DMS114 treated with DMSO at 0.1 percent for 48 hours (cell line): ENCODE data around the gene ATP9B.

ENCODE experiments used
- DNase-seq: peaks from one replicate; lab custom pipeline; 2025; ENCODE audit not compliant: unreplicated experiment; lab: John Stamatoyannopoulos, UW

Gene ATP9B

DNA sequence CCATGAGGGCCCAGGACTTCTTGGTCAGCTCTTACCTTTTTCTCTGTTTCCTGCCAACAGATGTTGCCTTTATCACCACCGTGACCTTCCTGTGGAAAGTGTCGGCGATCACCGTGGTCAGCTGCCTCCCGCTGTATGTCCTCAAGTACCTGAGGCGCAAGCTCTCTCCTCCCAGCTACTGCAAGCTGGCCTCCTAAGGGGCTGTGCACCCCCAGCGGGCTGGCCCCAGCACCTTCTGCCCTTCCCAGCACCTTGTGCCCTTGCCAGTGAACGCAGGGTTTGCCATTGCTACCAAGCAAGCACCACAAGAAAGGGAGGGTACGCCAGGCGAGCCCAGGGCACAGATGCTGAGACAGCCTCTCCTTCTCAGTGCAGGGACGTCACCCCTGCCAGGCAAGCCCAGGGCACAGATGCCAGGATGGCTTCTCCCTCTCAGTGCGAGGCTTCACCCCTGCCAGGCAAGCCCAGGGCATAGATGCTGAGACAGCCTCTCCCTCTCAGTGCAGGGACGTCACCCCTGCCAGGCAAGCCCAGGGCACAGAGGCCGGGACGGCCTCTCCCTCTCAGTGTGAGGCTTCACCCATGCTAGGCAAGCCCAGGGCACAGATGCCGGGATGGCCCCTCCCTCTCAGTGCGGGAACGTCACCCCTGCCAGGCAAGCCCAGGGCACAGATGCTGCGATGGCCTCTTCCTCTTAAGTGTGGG, 308.1 kb downstream of the ATP9B start:
- DNase-seq = no peak

DNA sequence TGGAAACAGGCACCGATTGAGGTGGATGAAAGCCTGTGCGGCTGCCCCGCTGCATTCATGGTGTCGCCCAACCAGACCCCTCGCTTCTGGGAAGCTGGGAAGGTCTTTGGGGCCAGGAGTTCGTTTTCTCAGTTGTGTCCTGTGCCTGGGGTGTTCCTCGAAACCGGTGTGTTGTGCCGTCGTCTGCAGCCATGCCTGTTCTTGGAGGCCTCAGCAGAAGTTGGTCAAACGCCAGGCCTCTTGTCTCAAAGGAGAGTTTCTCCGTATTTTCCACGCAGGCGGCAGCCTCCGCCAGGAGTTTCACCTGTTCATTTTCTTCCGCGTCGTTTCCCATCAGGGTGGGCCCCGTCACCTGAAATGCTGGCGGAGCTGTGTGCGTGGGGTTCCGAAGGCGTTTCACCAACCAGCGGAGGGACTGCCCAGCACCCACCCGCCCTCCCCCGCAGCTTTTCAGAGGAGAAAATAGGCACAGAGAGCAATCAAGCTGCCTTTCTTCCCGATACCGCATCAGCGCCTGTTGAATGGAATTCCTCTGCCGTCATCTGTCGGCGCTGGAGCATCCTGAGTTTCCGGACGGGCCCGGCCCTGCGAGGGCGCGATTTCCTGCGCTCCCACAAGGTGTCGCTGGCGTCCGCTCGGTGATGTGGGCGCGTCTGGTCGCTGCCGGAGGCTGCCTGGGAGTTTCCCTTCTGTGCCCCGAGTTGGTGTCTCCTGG, 309.5 kb downstream of the ATP9B start:
- DNase-seq = no peak

DNA sequence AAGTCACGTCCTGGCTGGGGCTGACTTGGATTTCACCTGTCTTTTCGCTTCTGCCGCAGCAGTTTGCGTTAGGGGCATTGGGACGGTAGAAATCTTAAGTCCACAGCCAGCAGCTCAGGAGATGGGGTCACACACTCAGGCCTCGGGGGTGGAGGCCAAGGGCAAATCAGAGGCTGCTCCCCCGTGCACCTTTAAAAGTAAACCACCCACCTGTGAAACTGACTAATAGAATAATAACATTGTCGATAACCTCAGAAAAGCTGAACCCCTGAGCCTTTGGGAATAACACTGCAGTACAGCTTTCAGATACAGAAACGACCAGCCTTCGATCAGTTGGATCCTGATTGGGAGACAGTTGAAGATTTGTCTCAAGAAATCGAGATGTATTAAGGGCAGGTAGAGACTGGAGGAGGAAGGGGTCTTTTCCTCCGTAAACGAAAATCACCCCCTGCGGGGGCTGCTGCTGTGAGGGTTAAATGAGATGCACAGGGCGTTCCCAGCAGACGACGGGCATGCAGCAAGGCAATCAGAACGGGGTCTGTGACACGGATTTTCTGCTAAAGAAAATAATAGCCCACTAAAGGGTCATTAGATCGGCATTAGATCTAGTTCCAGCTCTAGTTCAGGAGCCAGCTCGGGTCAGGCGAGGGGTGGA, 310.2 kb downstream of the ATP9B start:
- no peak for DNase-seq

DNA sequence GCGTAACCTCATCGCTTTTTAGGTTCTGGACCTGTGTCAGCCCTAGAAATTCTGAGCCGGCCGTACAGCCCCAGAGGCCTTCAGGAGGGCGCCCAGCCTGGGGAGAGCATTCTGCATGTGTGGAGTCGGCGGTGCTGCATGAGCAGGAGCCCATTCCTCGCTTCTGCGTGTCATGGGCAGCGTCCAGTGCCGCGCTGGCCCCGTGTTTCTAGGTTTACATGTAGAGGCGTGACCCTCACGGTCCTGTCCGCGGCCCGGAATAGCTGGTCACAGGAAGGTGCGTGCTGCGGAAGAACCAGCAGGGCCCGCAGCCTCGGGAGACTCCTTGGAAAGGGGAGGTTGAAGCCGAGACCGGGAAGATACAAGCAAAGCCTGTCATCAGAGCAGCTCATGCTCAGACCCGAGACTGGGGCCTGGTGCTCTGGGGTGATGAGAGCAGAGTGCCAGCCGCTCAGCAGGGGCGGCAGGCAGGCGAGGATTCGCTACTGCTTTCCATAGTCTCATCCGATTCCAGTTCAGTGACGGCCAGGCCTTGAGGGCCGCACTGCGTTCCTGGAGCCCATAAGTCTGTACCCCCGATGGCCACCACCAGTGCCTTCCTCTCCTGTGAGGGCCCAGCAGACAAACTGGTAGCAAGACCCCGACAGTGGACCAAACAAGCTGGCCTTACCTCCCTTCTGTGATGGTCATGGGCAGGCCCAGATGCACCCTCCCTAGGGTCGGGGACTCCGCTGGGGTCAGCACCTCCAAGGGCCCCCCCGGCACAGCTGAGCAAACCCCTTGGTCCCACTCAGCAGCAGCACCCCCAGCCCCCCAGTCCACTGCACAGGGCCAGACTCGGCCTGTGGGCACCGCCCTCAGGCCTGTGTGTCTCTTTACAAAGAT, 311.0 kb downstream of the ATP9B start:
- DNase-seq = no peak

DNA sequence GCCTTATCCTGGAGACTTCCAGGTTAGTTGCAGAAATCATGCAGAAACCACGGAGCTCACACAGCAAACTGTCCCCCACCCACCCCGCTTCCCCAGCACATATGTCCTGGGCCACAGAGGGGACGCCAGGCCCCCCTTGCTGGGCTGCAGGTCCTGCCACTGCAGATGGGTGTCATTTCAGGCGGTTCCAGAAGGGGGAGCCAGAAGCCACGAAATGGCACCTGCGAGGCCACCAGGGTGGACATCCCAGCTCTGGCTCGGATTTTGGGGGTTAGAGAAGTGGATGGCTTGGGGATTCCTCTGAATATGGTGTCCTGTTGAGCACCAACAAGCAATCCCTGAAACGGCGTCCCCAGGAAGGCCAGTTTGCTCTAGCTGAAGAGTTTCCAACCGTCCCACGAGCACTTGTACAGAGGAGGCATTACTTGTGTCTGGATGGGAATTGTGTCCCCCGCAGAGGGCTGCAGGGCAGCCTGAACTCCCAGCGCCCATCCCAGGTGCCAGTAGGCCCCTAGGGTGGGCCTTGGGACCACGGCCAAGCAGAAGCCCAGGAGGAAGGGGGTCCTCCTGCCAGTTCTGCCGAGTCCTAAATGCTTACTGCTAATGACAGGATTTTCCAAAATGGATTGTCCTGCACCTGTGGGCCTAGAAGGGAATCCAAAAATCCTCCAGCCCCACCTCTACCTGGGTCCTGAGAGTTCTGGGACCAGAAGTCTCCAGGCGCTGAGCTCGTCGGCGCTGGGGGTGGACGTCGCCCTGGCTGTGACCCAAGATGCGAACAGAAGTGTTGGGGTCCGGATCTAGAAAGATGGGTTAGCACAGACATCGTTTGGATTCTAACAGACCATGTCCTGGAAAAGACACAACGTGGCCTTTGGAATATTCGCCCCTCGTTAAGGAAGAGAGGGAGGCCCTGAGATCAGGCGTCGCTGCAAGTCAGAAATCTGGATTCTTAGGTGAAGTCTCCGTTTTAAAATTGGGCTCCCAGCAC, 311.9 kb downstream of the ATP9B start:
- DNase-seq = no peak

DNA sequence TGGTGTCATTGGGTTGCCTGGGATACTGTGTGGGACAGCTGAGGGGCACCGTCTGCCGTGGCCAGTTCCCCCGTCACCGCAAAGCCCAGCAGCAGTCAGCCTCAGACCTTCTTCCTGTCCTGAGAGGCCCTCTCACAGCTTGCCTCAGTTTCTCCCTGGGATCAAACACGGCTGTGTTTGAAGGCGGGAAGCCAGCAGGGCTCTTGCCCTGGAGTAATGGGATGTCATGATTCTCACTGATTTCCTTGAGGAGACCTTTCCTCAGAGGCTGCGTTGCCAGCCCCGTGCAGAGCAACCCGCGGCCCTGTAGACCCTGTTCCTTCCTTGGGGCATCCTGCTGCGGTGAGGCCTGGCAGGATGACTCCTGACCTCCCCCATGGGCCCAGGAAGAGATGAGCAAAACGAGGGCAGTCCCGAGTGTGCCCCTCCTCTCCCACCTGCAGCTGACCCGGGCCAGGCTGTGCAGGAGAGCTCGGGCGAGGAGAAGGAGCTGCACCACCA, 312.7 kb downstream of the ATP9B start:
- DNase-seq = no peak

DNA sequence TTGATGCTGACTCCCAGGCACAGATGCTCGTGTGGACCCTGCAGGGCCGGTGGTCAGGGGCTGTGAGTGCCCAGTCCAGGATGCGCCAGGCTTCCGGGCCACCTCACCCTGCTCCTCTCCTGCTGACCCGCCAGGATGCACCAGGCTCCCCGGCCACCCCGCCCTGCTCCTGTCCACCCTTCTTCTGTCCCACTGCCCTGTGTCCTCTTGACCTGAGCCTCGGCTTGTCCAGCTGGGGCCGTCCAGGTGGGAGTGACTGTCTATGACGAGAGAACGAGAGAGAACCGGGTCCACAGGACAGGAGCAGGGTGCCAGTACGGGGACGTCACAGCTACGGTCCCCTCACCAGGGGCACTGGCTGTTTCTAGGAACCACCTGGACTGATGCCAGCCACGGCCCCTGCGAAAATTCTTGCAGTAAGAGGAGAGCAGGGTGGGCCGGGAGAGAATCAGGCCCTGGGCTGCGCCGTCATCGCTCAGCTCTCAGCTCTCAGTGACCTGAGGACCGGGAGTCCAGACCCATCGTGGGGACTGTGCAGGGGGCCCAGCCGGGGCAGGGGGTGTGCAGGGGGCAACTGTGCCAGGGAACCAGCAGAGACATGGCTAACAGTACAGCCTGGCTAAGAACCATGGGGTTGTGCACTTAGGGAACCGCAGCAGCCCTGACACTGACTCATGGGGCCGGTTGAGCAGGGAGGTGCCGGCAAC, 313.6 kb downstream of the ATP9B start:
- DNase-seq = no peak

DNA sequence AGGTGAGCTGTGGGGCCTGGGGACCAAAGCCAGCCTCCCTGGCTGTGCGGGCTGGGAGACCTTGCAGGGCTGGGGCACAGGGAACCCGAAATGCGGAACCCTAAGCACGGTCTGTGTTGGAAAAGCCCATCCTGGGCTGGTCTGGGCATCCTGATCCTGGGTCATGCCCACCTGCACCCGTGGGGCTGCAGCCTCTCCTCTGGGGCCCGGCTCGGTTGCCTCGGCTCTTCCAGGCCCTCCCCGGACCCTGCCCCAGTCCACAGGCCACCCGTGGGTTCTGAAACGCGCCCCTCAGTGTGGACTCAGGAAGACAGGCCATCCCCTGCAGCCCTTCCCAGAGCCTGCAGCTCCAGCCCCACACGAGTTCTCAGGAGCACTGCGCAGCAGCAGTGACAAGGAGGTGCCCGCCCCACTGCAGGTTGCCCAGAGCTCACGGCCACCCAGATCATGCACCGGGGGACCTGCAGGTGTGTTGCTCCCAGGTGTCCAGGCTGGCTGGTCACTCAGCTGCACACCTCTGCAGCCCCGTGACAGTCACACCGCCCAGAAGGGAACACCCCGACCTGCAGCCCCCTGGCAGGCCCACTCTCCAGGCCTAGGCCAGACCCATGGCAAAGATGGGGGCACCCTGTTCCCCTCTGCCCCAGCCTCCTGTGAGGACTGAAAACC, 314.3 kb downstream of the ATP9B start:
- no peak for DNase-seq

DNA sequence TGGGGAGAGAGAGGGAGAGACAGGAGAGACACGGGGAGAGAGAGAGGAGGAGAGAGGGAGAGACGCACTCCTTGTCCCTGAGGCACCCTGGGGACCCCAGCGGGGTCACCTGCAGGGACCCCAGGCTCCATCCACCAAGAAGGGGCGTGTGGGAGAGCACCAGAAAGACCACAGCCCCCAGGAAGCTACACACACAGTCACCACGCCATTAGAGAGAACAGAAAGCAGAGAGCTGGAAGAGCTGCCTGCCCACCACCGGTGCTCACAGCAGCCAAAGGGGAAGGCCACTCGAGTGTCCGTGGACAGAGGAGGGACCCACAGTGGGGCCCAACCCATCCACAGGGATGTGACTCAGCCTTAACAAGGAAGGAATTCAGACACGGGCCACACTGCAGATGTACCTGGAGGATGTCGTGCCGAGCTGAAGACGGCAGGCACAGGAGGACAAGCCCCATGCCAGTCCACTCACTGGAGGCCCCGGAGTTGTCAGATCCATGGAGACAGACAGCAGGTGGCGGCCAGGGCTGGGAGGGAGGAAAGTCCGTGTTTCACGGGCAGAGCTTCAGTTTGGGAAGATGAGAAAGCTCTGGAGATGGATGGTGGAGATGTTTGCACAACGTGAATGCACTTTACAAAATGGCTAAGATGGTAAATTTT, 315.1 kb downstream of the ATP9B start:
- DNase-seq = no peak

DNA sequence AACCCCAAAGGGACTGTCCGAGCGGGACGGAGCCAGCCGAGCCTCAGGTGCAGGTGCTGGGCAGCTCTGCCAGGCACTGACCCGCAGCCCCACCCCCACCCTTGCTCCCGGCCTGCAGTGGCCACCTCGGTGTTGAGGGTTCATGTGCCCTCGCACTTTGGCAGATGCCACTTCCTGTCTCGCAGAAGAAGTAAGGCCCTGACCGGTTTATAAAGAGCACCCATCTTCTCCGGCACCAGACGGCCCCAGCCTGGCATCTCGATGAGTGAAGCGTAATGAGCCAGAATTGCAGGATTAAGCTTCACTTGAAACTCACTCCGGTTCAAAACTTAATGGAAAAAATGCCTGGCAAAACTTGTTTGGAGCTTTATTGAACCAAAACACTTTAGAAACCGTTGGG, 315.6 kb downstream of the ATP9B start:
- DNase-seq = no peak

DNA sequence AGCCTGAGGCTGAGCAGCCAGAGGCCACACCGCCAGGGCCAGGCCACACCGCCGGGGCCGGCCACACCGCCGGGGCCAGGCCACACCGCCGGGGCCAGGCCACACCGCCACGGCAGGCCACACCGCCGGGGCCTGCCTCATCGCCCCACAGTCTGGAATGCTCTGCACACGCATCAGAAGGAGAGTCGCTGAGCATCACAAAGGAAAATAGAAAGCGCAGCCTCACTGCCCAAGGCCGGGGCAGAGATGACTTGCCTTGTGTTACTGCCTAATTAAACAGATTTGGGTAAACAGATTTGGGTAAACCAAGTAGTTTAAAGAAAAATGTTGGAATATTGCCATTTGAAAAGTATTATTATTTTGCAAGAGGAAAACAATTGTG, 316.1 kb downstream of the ATP9B start:
- no peak for DNase-seq

DNA sequence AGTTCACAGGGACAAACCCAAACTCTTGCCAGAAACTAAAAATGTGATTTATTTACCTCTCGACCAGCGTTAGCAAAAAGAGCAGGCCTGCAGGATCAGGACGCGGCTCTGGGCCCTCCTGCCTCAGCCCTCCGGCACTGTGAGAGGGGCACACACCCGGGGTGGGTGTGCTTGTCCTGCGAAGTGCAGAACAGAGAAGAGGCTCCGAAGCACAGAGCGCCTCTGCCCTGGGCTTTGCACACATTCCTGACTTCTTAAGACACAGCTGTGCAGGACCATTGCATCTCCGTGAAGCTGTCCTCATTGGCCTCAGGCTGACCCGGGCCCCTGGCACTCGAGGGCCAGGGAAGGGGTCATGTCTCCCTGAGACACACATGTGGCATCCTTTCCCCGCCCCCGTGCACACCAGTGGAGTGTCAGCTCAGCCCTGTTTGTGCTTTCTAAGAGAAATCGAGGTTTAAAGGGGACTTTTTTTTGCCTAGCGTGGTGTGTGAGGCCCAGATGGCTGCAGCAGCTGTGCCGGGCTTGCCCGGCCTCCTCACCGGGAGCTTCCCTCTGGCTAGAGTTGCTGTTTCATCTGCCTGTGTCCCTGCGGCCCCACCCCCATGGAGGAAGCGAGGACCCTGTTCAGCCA, 316.6 kb downstream of the ATP9B start:
- DNase-seq = no peak

DNA sequence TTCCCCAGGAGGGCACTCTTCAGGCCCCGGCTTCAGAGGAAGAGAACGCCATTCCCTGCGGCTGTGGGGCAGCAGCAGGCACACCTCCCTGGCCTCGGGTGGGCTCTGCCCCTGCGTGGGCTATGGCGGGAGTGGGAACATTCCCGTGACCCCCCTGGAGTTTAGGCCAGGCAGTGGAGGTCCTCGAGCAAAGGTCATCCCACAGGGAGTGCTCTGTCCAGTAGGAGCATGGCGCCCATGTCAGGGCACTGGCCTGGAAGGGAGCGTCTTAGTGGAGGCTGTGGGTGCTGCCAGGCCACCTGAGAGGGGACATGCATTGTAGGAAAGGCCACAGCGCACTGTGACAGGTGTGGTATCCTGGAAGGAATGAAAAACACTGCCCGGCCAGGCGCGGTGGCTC, 317.4 kb downstream of the ATP9B start:
- DNase-seq = no peak

DNA sequence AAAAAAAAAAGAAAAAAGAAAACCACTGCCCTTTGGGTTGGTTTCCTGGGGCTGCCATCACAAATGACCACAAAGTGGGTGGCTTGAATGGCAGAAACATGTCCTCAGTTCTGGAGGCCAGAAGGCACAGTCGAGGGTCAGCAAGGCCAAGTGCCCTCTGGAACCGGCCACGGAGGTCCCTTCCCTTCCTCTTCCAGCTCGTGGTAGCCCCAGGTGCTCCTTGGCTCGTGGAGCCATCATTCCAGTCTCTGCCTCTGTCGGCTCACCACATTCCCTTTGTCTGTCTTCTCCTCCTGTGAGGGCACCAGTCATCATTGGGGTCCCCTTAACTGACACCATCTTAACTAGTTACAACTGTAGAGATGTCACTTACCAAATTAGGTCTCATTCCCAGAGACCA, 318.0 kb downstream of the ATP9B start:
- no peak for DNase-seq

DNA sequence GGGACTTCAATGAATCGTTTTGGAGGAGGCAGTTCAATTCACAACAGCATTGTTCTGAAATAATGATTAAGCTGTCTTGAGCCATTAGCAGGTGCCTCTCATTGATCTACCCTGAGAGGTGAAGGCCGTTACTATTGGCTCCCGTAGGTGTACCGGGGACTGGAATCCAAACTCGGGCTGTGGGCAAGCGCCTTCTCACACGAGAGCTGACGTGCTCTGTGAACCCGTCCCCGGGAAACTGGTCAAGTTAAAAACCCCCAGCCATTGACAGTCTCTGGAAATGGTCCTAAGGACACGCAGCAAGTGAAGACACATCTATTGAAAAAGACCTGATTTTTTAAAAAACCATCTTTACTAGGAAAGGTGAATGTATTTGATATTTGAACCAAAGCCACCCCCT, 318.4 kb downstream of the ATP9B start:
- no peak for DNase-seq

DNA sequence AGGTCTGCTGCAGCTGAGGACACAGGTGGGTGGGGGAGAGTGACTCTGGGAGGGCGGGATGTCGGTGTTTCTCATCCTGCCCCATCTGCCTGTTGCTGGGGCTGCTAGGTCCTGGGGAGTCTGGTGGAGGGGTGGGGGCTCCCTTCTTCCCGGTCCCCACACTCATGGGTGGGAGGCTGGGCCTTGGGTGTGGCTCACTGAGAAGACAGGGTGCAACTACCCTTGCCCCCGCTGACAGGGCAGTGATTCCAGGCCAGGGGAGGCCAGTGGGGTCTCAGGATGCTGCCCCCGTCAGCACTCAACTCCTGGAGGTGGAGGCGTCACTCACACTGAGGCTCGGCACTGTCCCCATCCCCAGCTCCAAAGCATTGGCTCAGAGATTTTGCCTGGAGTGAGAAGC, 318.8 kb downstream of the ATP9B start:
- DNase-seq = no peak

DNA sequence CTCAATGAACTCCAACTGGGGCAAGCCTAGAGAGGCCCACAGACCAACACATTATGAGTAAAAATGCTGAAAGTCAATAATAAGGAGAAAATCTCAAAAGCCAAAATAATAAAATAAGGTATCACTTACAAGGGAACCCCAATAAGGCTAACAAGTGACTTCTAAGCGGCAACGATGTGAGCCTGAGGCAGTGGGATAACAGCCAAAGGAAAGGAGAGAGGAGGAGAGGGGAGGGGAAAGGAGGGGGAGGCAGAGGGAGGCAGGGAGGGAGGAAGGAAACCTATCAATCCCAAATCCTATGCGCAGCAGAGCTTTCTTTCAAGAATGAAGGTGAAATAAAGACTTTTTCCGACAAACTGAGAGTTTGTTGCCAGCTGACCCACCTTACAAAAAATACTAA, 320.5 kb downstream of the ATP9B start:
- no peak for DNase-seq

DNA sequence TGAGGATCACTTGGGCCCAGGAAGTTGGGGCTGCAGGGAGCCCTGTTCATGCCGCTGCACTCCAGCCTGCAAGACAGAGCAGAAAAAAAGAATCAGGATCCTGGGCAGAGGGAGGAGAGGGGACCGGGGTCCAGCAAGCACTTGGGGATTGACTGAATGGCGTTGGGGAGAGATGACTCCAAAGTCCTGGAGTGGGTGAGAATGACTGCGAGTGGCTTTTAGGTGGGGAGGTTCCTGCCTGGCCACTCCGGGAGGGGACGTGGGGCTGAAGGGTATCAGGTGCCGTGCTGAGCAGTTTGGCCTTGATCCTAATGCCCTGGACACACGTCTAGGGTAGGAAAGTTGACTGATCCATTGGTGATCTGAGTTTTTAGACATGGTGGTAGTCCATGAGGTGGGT, 323.0 kb downstream of the ATP9B start:
- DNase-seq = no peak
